Endothelial cell of umbilical vein (primary cell): ENCODE results near the gene INPP4B. TPM values are rescaled to one million over a fixed set of nuclear protein-coding genes. Genes with fewer than 3 reads are reported as not detected.

Source experiments
- BruUV-seq: library from RNA; stranded (reverse); fragments of 400-500 nt; replicated peaks from 2 replicates; lab custom pipeline; 2021; lab: Mats Ljungman, UMichigan
- CTCF ChIA-PET: fragments of 300-600, 350-600 bp; sonication (Branson Sonifier 250); formaldehyde crosslinking; loops from one replicate; lab custom pipeline; 2021; ENCODE audit warnings: antibody characterized with exemption, inconsistent platforms; lab: Charles Lee
- POLR2A ChIA-PET: fragments of 300-600, 350-600 bp; sonication (Branson Sonifier 250); formaldehyde crosslinking; loops from one replicate; lab custom pipeline; 2021; ENCODE audit warnings: antibody characterized with exemption, inconsistent platforms; lab: Charles Lee
- DNase-seq: peaks from one replicate; pipeline ENCODE4 v3.0.0-alpha.2; 2011; ENCODE audit warnings: low read depth, low spot score
- FAIRE-seq: peaks from 2 replicates; lab custom pipeline; 2011; peaks lifted over from hg19 to GRCh38; lab: Jason Lieb, UNC
- H2AFZ ChIP-seq: 2 replicates; pipeline ENCODE4 v1.6.0; 2012; ENCODE audit warnings: low read depth, low read length, control low read depth, inconsistent platforms
- H3K27ac ChIP-seq: 2 replicates; pipeline ENCODE4 v1.5.1; 2011; ENCODE audit warnings: low read depth, mild to moderate bottlenecking, control low read depth, low read length, moderate library complexity; ENCODE audit not compliant: insufficient read depth
- H3K27me3 ChIP-seq, 2 experiments: 2 replicates each; pipeline versions ENCODE4 v1.6.0 to v1.6.1; 2011; ENCODE audit warnings: low read length in 2 of 2, mixed read lengths in 1 of 2; ENCODE audit not compliant: control insufficient read depth in 2 of 2, insufficient read depth in 2 of 2
- H3K36me3 ChIP-seq, 2 experiments: 2 replicates in 1 of 2; 3 replicates in 1 of 2; pipeline ENCODE4 v1.5.1; 2011; ENCODE audit warnings: low read length in 2 of 2, mild to moderate bottlenecking in 1 of 2, moderate library complexity in 1 of 2; ENCODE audit not compliant: control insufficient read depth in 2 of 2, insufficient read depth in 2 of 2; ENCODE audit errors: extremely low read depth in 1 of 2
- H3K4me1 ChIP-seq: 3 replicates; pipeline ENCODE4 v1.5.1; 2011; ENCODE audit warnings: mild to moderate bottlenecking, low read length; ENCODE audit not compliant: control insufficient read depth, insufficient read depth; ENCODE audit errors: extremely low read depth
- H3K4me2 ChIP-seq: 2 replicates; pipeline ENCODE4 v1.6.1; 2011; ENCODE audit warnings: low read length, control low read depth, mixed read lengths; ENCODE audit not compliant: insufficient read depth
- H3K4me3 ChIP-seq, 3 experiments: fragments of 200-600 bp in 1 of 3; sonication (generic), shearing (Covaris generic) in 1 of 3; replicated peaks in 1 of 3; 2 replicates each; pipeline ENCODE4 v1.5.1; 2011 to 2016; ENCODE audit warnings: control low read depth in 3 of 3, low read length in 3 of 3, mild to moderate bottlenecking in 2 of 3, inconsistent platforms in 1 of 3, low read depth in 1 of 3, moderate library complexity in 1 of 3; ENCODE audit not compliant: insufficient read depth in 1 of 3
- H3K79me2 ChIP-seq: 2 replicates; pipeline ENCODE4 v1.6.0; 2012; ENCODE audit warnings: low read length, inconsistent platforms; ENCODE audit not compliant: control insufficient read depth, insufficient read depth
- H3K9ac ChIP-seq: replicated peaks from 2 replicates; pipeline ENCODE3; 2011; ENCODE audit warnings: low read length, control low read depth; ENCODE audit not compliant: insufficient read depth; ENCODE audit errors: extremely low read depth
- H3K9me1 ChIP-seq: replicated peaks from 3 replicates; pipeline ENCODE4 v1.6.0; 2011; ENCODE audit warnings: mild to moderate bottlenecking, low read length; ENCODE audit not compliant: control insufficient read depth, insufficient read depth; ENCODE audit errors: extremely low read depth
- H3K9me3 ChIP-seq: replicated peaks from 2 replicates; pipeline ENCODE4 v1.5.1; 2012; ENCODE audit warnings: low read length, inconsistent platforms; ENCODE audit not compliant: control insufficient read depth, insufficient read depth
- H4K20me1 ChIP-seq: replicated peaks from 2 replicates; pipeline ENCODE3; 2011; ENCODE audit warnings: mild to moderate bottlenecking, low read length; ENCODE audit not compliant: control insufficient read depth, insufficient read depth; ENCODE audit errors: extremely low read depth
- FOS ChIP-seq: IDR thresholded peaks from 2 replicates; pipeline ENCODE4 v1.6.1; 2011; ENCODE audit warnings: mild to moderate bottlenecking, low read length, moderate library complexity, borderline replicate concordance; ENCODE audit not compliant: insufficient read depth
- JUN ChIP-seq: IDR thresholded peaks from 2 replicates; pipeline ENCODE4 v1.6.1; 2011; ENCODE audit warnings: borderline replicate concordance, low read depth; ENCODE audit not compliant: insufficient read length, insufficient read depth
- MYC ChIP-seq: IDR thresholded peaks from one replicate; pipeline ENCODE4 v1.6.1; 2011; ENCODE audit warnings: mild to moderate bottlenecking, low read depth, low read length
- POLR2A ChIP-seq: IDR thresholded peaks from 2 replicates; pipeline ENCODE4 v1.6.1; 2012; ENCODE audit warnings: low read depth, mild to moderate bottlenecking, control low read depth, low read length
- POLR2AphosphoS5 ChIP-seq: IDR thresholded peaks from 2 replicates; pipeline ENCODE4 v1.6.1; 2012; ENCODE audit warnings: low read depth, mild to moderate bottlenecking, control low read depth, low read length, moderate library complexity; ENCODE audit not compliant: insufficient read depth
- dilution Hi-C: fragments of 300-500 bp; cut with MboI; formaldehyde crosslinking; loops from one replicate; pipeline ENCODE4 v1.15.0; 2019; ENCODE audit warnings: low sequenced_read_pairs; ENCODE audit not compliant: extremely low pct_ligation_motif_present
- intact Hi-C: fragments of 100-400 bp; cut with micrococcal nuclease; formaldehyde crosslinking; loops from one replicate; pipeline ENCODE4 v1.10.0; 2022
- polyA plus RNA-seq, 4 experiments: library from polyadenylated mRNA; depleted of rRNA in 3 of 4; stranded (reverse) in 3 of 4; unstranded in 1 of 4; fragments of >200 nt; gene quantifications; 2 replicates each; pipeline versions ENCODE4 v1.2.1 to v1.2.3, GENCODE V29; 2011 to 2012; ENCODE audit warnings: missing spikeins in 1 of 4
- total RNA-seq: library from RNA; stranded (reverse); gene quantifications from 2 replicates; pipeline ENCODE4 v1.2.3, GENCODE V29; 2021
- TF ChIP-seq, protein P1 (sequence below), 2 donors: IDR thresholded peaks; 1 replicate in 1 of 2; 2 replicates in 1 of 2; pipeline ENCODE4 v1.5.1; 2011; ENCODE audit warnings: low read length in 2 of 2, mild to moderate bottlenecking in 2 of 2, moderate library complexity in 2 of 2, control low read depth in 1 of 2, inconsistent platforms in 1 of 2, low read depth in 1 of 2; ENCODE audit not compliant: insufficient read depth in 1 of 2; ENCODE audit errors: extremely low read depth in 1 of 2

INPP4B gene
- total and polyA plus RNA-seq, 2 donors (not counting 3 experiments of a cell fraction or from before 2014, with no cell fraction given) = 0.41 to 3.1 TPM

DNA sequence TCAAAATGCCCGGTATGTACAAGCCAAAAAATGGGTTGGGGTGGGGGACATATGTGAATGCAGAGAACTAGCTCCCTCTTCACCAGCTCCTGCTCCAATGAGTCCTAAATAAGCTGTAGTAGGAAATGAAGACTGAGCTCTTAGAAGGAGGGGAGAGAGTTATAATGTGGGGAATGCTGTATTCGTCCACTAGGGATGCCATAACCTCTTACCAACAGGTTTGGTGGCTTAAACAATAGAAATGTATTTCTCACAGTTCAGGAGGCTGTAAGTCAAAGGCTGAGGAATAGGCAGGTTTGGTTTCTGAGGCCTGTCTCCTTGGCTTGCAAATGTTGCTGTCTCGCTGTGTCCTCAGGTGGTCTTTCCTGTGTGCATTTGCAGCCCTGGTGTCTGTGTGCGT, 4.4 kb upstream of the INPP4B start:
- DNase-seq = no peak
- TF ChIP-seq JUN (no peak), MYC (no peak), FOS (no peak), POLR2A (no peak), POLR2AphosphoS5 (no peak)
- TF ChIP-seq, protein P1, sequence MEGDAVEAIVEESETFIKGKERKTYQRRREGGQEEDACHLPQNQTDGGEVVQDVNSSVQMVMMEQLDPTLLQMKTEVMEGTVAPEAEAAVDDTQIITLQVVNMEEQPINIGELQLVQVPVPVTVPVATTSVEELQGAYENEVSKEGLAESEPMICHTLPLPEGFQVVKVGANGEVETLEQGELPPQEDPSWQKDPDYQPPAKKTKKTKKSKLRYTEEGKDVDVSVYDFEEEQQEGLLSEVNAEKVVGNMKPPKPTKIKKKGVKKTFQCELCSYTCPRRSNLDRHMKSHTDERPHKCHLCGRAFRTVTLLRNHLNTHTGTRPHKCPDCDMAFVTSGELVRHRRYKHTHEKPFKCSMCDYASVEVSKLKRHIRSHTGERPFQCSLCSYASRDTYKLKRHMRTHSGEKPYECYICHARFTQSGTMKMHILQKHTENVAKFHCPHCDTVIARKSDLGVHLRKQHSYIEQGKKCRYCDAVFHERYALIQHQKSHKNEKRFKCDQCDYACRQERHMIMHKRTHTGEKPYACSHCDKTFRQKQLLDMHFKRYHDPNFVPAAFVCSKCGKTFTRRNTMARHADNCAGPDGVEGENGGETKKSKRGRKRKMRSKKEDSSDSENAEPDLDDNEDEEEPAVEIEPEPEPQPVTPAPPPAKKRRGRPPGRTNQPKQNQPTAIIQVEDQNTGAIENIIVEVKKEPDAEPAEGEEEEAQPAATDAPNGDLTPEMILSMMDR (IDR thresholded peaks at IDR 0.05; ENCODE audit: extremely low read depth in 1 of 2, insufficient read depth in 1 of 2, low read depth in 1 of 2, low read length in 2 of 2) = peak in 1 of 2 donors; percentile 18
- H3K9ac ChIP-seq = no peak overlapping the region
- POLR2A ChIA-PET = no interaction called here
- no peaks in the 10 kb centered on the region for H3K9me1 ChIP-seq
- CTCF ChIA-PET = interaction anchor here (0.6 to 1.5 kb wide), 7 partner anchors 9 to 1691 kb away, joined by 3 to 9 read pairs (median 4); no protein-coding TSS in a partner anchor
- intact Hi-C loops = no loop called here
- BruUV-seq = no TSS peak
- no peaks in the 10 kb centered on the region for H3K9me3 ChIP-seq
- H2AFZ ChIP-seq = no peak overlapping the region
- H3K4me2 ChIP-seq = no peak overlapping the region
- no peaks in the 10 kb centered on the region for H3K4me1 ChIP-seq
- H3K27me3 ChIP-seq = peaks cover 14 to 16% of the 10 kb centered on the region in 2 experiments
- no peak overlapping the region for H3K27ac ChIP-seq
- H4K20me1 ChIP-seq = no peaks in the 10 kb centered on the region
- no peaks in the 10 kb centered on the region for H3K36me3 ChIP-seq
- H3K4me3 ChIP-seq = no peak overlapping the region
- no peak for FAIRE-seq
- H3K79me2 ChIP-seq = no peaks in the 10 kb centered on the region
- dilution Hi-C loops = no loop called here
